K562 (cell line): Measurements from ENCODE around the gene ARHGAP35.

Experiments used
- CHD2 ChIP-seq: IDR thresholded peaks from 2 replicates; pipeline ENCODE4 v1.6.1; 2011; ENCODE audit warnings: low read depth, low read length
- CTCF ChIP-seq, 3 experiments: IDR thresholded peaks in 2 of 3; conservative IDR thresholded peaks in 1 of 3; 2 replicates each; pipeline ENCODE4 v1.5.1; 2011 to 2012; ENCODE audit warnings: low read length in 3 of 3, mild to moderate bottlenecking in 3 of 3, control low read depth in 2 of 3, improper control_type of control experiment in 1 of 3, inconsistent platforms in 1 of 3, low read depth in 1 of 3, mixed read lengths in 1 of 3, moderate library complexity in 1 of 3; ENCODE audit not compliant: insufficient read depth in 2 of 3
- GMEB1 ChIP-seq: fragments of 250-450 bp; sonication (Bioruptor Pico); IDR thresholded peaks from 2 replicates; pipeline ENCODE4 v1.4.0; 2020; ENCODE audit warnings: mild to moderate bottlenecking
- REST ChIP-seq, 2 experiments: fragments of 450-650 bp; formaldehyde crosslinking in 1 of 2; IDR thresholded peaks; 2 replicates each; pipeline versions ENCODE4 v1.4.0 to v1.6.1; 2014 to 2020; ENCODE audit warnings: mild to moderate bottlenecking in 2 of 2, borderline replicate concordance in 1 of 2, low read depth in 1 of 2
- UBTF ChIP-seq, 2 experiments: IDR thresholded peaks; 2 replicates each; pipeline ENCODE4 v1.6.1; 2012; ENCODE audit warnings: improper control_type of control experiment in 2 of 2, low read depth in 2 of 2, low read length in 2 of 2, borderline replicate concordance in 1 of 2
- ZNF263 ChIP-seq: sonication (generic); formaldehyde crosslinking; IDR thresholded peaks from 2 replicates; pipeline ENCODE4 v1.8.0; 2022; ENCODE audit warnings: mild to moderate bottlenecking, missing genetic modification reagents, borderline replicate concordance

GRCh38 chr19:46845959-46846459 is 14.8 kb upstream of the ARHGAP35 start:
- TF ChIP-seq ZNF263 (CRISPR knock-in tag) (no peak; the same call in 1 of the 2 replicates), REST (IDR thresholded peaks at IDR 0.05; ENCODE audit: borderline replicate concordance) (no peak), REST (CRISPR knock-in tag; IDR thresholded peaks at IDR 0.05; ENCODE audit: low read depth) (no peak), CTCF (IDR thresholded peaks at IDR 0.05 in 2 of 3, conservative IDR thresholded peaks at IDR 0.05 in 1 of 3; ENCODE audit: insufficient read depth in 2 of 3, low read depth in 1 of 3, low read length in 3 of 3) (no peak), GMEB1 (CRISPR knock-in tag) (no peak), CHD2 (no peak), UBTF (IDR thresholded peaks at IDR 0.05; ENCODE audit: borderline replicate concordance in 1 of 2, low read depth in 2 of 2, low read length in 2 of 2) (no peak)
